ENCODE measurements around the gene TSHZ1.

DNA sequence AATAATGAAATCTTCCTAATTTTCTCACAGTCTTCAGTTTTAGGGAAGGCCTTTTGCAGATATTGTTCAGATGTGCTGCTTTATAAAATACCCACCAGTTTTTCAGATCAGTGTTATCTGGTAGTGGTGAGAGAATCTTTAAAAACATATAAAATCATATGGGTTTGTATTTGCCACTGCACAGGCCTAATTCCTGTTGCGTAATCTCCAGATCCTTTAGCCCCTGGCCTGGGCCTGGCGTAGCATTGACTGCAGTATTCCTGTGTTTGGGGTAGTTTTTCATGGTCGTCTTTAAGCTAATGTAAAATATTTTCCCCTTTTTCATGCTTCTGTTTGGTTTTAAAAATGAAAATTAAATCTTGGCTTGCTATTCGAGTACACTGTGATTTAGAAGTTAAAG is 43.2 kb downstream of the TSHZ1 start:
- TF ChIP-seq, protein P1, sequence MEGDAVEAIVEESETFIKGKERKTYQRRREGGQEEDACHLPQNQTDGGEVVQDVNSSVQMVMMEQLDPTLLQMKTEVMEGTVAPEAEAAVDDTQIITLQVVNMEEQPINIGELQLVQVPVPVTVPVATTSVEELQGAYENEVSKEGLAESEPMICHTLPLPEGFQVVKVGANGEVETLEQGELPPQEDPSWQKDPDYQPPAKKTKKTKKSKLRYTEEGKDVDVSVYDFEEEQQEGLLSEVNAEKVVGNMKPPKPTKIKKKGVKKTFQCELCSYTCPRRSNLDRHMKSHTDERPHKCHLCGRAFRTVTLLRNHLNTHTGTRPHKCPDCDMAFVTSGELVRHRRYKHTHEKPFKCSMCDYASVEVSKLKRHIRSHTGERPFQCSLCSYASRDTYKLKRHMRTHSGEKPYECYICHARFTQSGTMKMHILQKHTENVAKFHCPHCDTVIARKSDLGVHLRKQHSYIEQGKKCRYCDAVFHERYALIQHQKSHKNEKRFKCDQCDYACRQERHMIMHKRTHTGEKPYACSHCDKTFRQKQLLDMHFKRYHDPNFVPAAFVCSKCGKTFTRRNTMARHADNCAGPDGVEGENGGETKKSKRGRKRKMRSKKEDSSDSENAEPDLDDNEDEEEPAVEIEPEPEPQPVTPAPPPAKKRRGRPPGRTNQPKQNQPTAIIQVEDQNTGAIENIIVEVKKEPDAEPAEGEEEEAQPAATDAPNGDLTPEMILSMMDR (IDR thresholded peaks at IDR 0.05; ENCODE audit: insufficient read depth, low read length, poor library complexity, severe bottlenecking), result no peak
- TF ChIP-seq EZH2phosphoT487 (conservative IDR thresholded peaks at IDR 0.05; ENCODE audit: low read length), result no peak

Measured in SU-DHL-6 (cell line).